Loucy (cell line): ENCODE data around the gene ZNF735.
"Not testable (repeated sequence)": the region's sequence is repeated elsewhere in the genome, so short reads cannot be mapped to it uniquely, and the experiment has no call there.

ENCODE experiments used
- H2AFZ ChIP-seq: fragments of 200-600 bp; sonication (generic); 2 replicates; pipeline ENCODE4 v1.6.0; 2016; ENCODE audit warnings: antibody characterized with exemption, mild to moderate bottlenecking, low read length, moderate library complexity
- H3F3A ChIP-seq: fragments of 200-600 bp; 2 replicates; pipeline ENCODE4 v1.6.0; 2016; ENCODE audit warnings: antibody characterized with exemption, low read depth, mild to moderate bottlenecking
- H3K27me3 ChIP-seq: fragments of 200-600 bp; sonication (generic); 2 replicates; pipeline ENCODE4 v1.6.1; 2014; ENCODE audit warnings: low read length, mild to moderate bottlenecking; ENCODE audit not compliant: insufficient read depth, poor library complexity, severe bottlenecking
- H3K36me3 ChIP-seq: fragments of 200-600 bp; sonication (generic); 2 replicates; pipeline ENCODE4 v1.6.1; 2016; ENCODE audit warnings: low read length; ENCODE audit not compliant: insufficient read depth
- H3K4me1 ChIP-seq: fragments of 200-600 bp; sonication (generic); 2 replicates; pipeline ENCODE4 v1.5.1; 2014; ENCODE audit warnings: low read length, mild to moderate bottlenecking; ENCODE audit not compliant: insufficient read depth, poor library complexity, severe bottlenecking
- H3K4me2 ChIP-seq: fragments of 200-600 bp; sonication (generic); 2 replicates; pipeline ENCODE4 v1.6.0; 2014; ENCODE audit warnings: antibody characterized with exemption, low read length, low read depth, mild to moderate bottlenecking; ENCODE audit not compliant: poor library complexity, severe bottlenecking
- H3K4me3 ChIP-seq: fragments of 200-600 bp; sonication (generic); 2 replicates; pipeline ENCODE4 v1.5.1; 2014; ENCODE audit warnings: low read length, mild to moderate bottlenecking, mixed read lengths; ENCODE audit not compliant: poor library complexity, severe bottlenecking
- H3K79me2 ChIP-seq: fragments of 200-600 bp; sonication (generic); 2 replicates; pipeline ENCODE4 v1.6.1; 2014; ENCODE audit warnings: low read length; ENCODE audit not compliant: insufficient read depth
- H3K9ac ChIP-seq: fragments of 200-600 bp; sonication (generic); 2 replicates; pipeline ENCODE4 v1.6.0; 2014; ENCODE audit warnings: mild to moderate bottlenecking, low read depth, low read length, moderate library complexity; ENCODE audit not compliant: poor library complexity, severe bottlenecking
- H3K9me2 ChIP-seq: fragments of 200-600 bp; sonication (generic); replicated peaks from 2 replicates; pipeline ENCODE4 v1.6.1; 2016; ENCODE audit warnings: low read depth, low read length, mixed read lengths
- H3K9me3 ChIP-seq: fragments of 200-600 bp; sonication (generic); 2 replicates; pipeline ENCODE4 v1.6.1; 2014; ENCODE audit warnings: mild to moderate bottlenecking, antibody characterized with exemption, low read length, low read depth; ENCODE audit not compliant: insufficient read depth
- H4K20me1 ChIP-seq: fragments of 200-600 bp; sonication (generic); 2 replicates; pipeline ENCODE4 v1.6.0; 2014; ENCODE audit warnings: antibody characterized with exemption, low read length, mild to moderate bottlenecking; ENCODE audit not compliant: insufficient read depth, poor library complexity, severe bottlenecking
- EZH2phosphoT487 ChIP-seq: fragments of 200-600 bp; IDR thresholded peaks from 2 replicates; pipeline ENCODE4 v1.6.1; 2018; ENCODE audit warnings: antibody characterized with exemption, mild to moderate bottlenecking, moderate library complexity, borderline replicate concordance
- TF ChIP-seq, protein P1 (sequence below): fragments of 200-600 bp; sonication (generic); conservative IDR thresholded peaks from 2 replicates; pipeline ENCODE4 v1.5.1; 2014; ENCODE audit warnings: mild to moderate bottlenecking, antibody characterized with exemption, low read length

ZNF735 gene

GRCh38 chr7:64223366-64223765 is 16.4 kb downstream of the ZNF735 start:
- no peaks in the 10 kb centered on the region for H3K79me2 ChIP-seq
- H2AFZ ChIP-seq = no peak overlapping the region
- no peaks in the 10 kb centered on the region for H3K36me3 ChIP-seq
- H3K4me2 ChIP-seq = no peak overlapping the region
- H3F3A ChIP-seq = no peaks in the 10 kb centered on the region
- no peaks in the 10 kb centered on the region for H3K27me3 ChIP-seq
- H3K9me3 ChIP-seq = peaks cover 8% of the 10 kb centered on the region; the same call in 1 of the 2 replicates
- no peaks in the 10 kb centered on the region for H4K20me1 ChIP-seq
- H3K9me2 ChIP-seq = no peaks in the 10 kb centered on the region
- no peak overlapping the region for H3K4me3 ChIP-seq
- no peak overlapping the region for H3K9ac ChIP-seq
- no peaks in the 10 kb centered on the region for H3K4me1 ChIP-seq
- no peak for TF ChIP-seq EZH2phosphoT487

DNA sequence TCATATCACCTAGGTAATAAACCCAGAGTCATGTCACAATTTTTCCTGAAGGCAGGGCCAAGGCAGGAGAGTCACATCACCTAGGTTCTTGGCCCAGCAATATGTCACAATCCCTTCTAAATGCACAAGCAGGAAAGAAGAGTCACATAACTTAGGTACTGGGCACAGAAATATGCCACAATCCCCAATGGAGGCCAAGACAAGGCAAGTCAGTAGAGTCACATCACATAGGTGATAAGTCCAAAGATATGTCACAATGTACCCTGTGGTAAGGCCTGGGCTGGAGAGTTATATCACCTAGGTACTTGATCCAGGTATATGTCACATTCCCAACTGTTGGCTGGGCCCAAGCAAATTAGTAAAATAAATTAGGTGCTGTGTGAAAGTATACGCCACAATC is 21.2 kb downstream of the ZNF735 start, which contains the start of gene ZNF679:
TSS of gene ZNF679 (plus strand) at position 301 of the 400 bp plus-strand sequence. CDS start 20,644 bp downstream, outside the sequence.
- not testable (repeated sequence) for H3F3A ChIP-seq, H3K4me2 ChIP-seq, H3K4me3 ChIP-seq, H3K9me2 ChIP-seq, H3K4me1 ChIP-seq, H4K20me1 ChIP-seq, H3K27me3 ChIP-seq, H2AFZ ChIP-seq, H3K9ac ChIP-seq, H3K36me3 ChIP-seq, H3K79me2 ChIP-seq
- H3K9me3 ChIP-seq = peaks cover 13% of the 10 kb centered on the region; the same call in 1 of the 2 replicates

DNA sequence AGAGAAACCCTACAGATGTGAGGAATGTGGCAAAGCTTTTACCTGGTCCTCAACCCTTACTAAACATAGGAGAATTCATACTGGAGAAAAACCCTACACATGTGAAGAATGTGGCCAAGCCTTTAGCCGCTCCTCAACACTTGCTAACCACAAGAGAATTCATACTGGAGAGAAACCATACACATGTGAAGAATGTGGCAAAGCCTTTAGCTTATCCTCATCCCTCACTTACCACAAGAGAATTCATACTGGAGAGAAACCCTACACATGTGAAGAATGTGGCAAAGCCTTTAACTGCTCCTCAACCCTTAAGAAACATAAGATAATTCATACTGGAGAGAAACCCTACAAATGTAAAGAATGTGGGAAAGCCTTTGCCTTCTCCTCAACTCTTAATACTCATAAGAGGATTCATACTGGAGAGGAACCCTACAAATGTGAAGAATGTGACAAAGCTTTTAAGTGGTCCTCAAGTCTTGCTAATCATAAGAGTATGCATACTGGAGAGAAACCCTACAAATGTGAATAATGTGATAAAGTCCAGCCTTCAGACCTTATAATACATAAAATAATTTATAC is 59.4 kb downstream of the ZNF735 start:
- Histone ChIP-seq H3K36me3 (no peaks in the 10 kb centered on the region), H3K4me3 (no peak overlapping the region), H3F3A (no peaks in the 10 kb centered on the region), H3K4me1 (no peaks in the 10 kb centered on the region), H3K79me2 (no peaks in the 10 kb centered on the region), H2AFZ (no peak overlapping the region), H3K9me3 (peaks cover 12% of the 10 kb centered on the region; the same call in 1 of the 2 replicates), H3K9me2 (no peaks in the 10 kb centered on the region), H3K9ac (no peak overlapping the region), H3K27me3 (no peaks in the 10 kb centered on the region), H4K20me1 (no peaks in the 10 kb centered on the region), H3K4me2 (no peak overlapping the region)
- no peak for TF ChIP-seq EZH2phosphoT487
- TF ChIP-seq, protein P1, sequence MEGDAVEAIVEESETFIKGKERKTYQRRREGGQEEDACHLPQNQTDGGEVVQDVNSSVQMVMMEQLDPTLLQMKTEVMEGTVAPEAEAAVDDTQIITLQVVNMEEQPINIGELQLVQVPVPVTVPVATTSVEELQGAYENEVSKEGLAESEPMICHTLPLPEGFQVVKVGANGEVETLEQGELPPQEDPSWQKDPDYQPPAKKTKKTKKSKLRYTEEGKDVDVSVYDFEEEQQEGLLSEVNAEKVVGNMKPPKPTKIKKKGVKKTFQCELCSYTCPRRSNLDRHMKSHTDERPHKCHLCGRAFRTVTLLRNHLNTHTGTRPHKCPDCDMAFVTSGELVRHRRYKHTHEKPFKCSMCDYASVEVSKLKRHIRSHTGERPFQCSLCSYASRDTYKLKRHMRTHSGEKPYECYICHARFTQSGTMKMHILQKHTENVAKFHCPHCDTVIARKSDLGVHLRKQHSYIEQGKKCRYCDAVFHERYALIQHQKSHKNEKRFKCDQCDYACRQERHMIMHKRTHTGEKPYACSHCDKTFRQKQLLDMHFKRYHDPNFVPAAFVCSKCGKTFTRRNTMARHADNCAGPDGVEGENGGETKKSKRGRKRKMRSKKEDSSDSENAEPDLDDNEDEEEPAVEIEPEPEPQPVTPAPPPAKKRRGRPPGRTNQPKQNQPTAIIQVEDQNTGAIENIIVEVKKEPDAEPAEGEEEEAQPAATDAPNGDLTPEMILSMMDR = no peak
